Posterior cingulate gyrus (tissue), 11 donors: ENCODE results near the gene GOSR1.
A peak's percentile ranks its signal among the peaks of the same experiment; 100 is the strongest.
"Not testable (repeated sequence)": the region's sequence is repeated elsewhere in the genome, so short reads cannot be mapped to it uniquely, and the experiment has no call there.

Source experiments
- DNase-seq, 10 donors: peaks; one replicate each; pipeline versions ENCODE4 v3.0.0 to v3.0.0-alpha.2; 2020 to 2021; ENCODE audit warnings: mixed read lengths in 3 of 10
- intact Hi-C: fragments of 100-400 bp; cut with DNase I; formaldehyde crosslinking; loops from one replicate; pipeline ENCODE4 v1.15.1; 2023

Gene GOSR1

GRCh38 chr17:30558686-30559545, 81.7 kb downstream of the GOSR1 start:
- intact Hi-C loops = no loop called here
- DNase-seq = no peak

DNA sequence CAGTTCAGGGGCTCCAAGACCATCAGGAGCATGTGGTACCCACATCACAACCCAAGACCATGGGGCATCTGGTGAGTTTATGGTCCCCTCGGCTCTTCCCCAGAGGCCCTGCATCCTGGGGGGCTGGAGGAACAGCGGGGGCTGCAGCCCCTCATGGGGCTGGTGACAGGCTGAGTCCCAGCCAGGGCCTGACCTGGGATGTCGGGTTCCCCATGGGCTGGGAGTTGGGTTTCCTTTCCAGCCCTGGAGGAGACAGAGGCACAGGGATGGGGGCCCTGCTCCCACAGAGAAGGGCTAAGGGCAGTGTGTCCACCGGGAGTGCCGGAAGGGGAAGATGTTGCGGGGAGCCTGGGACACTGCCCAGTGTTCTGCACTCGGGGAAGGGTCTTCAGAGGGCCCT, 82.4 kb downstream of the GOSR1 start:
- no peak for DNase-seq
- intact Hi-C loops = no loop called here

- DNase-seq, intact Hi-C loops: not testable (repeated sequence)
Measured at GRCh38 chr17:30560117-30561026, 83.2 kb downstream of the GOSR1 start.

GRCh38 chr17:30561766-30562165, 84.6 kb downstream of the GOSR1 start:
- DNase-seq, intact Hi-C loops: not testable (repeated sequence)

GRCh38 chr17:30563131-30563904, 86.1 kb downstream of the GOSR1 start:
- intact Hi-C loops, DNase-seq: not testable (repeated sequence)

- intact Hi-C loops, DNase-seq: not testable (repeated sequence)
Measured at GRCh38 chr17:30563905-30564390, 86.7 kb downstream of the GOSR1 start.

GRCh38 chr17:30564422-30565072, 87.3 kb downstream of the GOSR1 start:
- intact Hi-C loops = not testable (repeated sequence)
- DNase-seq = peak in 4 of 10 donors; percentile 26 to 33 (median 27)

- intact Hi-C loops = no loop called here
- DNase-seq = no peak
Measured at GRCh38 chr17:30565073-30565935, 88.1 kb downstream of the GOSR1 start.

DNA sequence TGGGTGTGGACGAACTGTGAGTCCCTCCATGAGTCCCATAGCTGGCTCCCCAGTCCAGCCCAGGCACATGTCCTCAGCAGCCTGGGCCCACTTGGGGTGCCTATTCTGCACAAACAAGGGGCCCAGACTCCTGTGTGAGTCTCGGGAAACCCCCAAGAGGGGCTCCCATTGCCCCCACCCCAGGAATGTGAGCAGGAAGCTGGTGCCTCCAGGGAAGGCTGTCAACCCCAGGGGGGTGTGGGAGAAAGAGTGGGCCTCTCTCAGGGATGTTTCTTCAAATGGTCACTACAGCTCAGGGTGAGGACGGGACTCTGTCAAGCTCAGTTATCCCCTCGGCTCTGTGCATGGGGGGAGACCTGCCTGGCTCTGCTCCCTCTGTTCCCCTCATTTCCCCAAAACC, 88.9 kb downstream of the GOSR1 start:
- DNase-seq, intact Hi-C loops: not testable (repeated sequence)

GRCh38 chr17:30566516-30567225, 89.5 kb downstream of the GOSR1 start:
- DNase-seq, intact Hi-C loops: not testable (repeated sequence)

DNA sequence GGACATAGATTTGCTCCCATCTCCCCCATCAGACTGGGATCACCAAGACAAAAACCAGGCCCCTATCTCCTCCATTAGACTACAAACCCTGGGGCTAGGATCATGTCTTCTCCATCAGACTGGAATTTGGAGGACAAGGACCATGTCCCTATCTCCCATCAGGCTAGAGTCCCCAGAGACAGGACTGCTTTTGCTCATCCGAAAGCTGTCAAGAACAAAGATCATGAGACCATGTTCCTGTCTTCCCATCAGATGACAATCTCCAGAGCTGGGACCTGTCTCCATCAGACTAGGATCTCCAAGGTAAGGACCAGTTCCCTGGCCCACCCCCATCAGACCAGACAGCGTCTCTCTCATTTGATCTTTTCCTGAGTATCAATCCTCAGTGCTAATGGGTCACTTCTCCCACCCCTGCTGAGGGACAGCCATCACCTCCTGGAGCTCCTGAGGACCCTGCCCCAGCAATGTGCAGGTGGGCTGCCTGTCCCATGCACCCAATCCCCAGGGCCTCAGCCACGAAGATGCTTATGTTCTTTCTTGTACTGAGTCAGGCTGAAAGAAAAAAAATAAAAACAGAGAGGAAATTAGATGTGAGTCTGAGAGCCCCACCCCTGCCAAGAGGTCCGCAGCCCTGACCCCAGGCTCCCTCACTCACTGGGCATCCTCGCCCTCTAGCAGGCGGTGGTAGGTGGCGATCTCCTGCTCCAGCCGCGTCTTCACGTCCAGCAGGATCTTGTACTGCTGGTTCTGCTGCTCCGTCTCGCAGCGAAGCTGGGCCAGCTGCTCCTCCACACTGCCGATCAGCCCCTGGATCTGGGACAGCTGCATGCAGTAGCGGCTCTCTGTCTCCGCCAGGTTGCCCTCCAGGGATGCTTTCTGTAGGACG, 90.3 kb downstream of the GOSR1 start:
- DNase-seq = no peak

DNA sequence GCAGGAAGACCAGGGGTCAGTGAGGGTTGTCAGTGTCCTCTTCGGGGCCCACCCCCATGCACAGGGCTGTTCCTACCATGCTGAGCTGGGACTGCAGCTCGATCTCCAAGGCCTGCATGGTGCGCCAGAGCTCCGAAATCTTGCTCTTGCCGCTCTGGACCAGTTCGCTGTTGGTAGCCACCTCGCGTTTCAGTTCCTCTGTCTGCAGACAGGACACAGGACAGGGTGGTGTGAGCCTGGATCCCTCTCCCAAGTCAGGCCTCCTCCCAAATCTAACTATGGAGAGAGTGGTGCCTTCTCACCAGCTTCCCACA, 90.9 kb downstream of the GOSR1 start:
- DNase-seq = no peak
- intact Hi-C loops = no loop called here

More for the DNA sequence above, 90.3 kb downstream of the GOSR1 start:
- intact Hi-C loops = no loop called here

DNA sequence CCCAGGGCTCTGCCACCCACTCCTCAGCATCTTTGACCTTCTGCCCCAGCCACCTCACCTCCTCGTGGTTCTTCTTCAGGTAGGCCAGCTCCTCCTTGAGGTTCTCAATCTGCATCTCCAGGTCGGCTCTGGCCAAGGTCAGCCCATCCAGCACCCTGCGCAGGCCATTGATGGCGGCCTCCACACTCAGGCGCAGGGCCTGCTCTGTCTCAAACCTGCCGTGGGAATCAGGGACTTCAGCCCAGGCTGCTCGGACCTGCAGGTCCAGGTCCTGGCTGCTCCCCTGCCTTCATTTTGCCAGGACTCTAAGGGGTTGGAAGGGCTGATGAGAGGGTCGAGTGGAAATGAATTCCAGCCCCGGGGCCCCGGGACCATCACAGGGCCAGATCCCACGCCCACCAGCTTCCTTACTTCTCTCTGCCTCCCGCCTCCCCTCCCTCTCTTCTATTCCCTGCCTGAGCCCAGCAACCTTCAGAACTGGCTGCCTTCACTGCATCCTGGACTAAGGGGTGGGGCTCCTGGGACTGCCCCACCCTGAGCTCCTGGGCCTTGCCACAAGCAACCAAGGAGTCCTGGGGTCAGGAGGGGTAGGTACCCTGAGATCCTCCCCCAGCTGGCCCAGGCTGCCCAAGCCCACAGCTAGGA, 92.4 kb downstream of the GOSR1 start:
- DNase-seq, intact Hi-C loops: not testable (repeated sequence)

DNA sequence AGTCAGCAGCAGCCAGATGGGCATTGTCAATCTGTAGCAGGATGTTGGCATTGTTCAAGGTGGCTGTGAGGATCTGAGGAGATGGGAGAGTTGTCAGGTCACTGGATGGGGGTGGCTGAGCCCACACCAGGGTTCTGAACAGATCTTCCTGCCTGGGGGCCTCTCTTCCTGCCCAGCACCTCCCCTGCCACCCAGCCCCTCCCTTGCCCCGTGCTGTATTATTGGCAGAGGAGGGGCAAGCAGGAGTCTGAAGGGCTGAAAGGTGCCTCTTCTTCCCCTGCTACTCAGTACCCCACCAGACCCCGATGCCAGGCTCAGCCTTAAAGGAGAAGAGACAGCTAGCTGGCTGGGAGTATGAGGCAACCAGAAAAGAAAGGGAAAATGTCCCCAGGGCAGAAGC, 93.0 kb downstream of the GOSR1 start:
- intact Hi-C loops = no loop called here
- no peak for DNase-seq

GRCh38 chr17:30570596-30571265, 93.5 kb downstream of the GOSR1 start:
- DNase-seq = no peak
- intact Hi-C loops = no loop called here

DNA sequence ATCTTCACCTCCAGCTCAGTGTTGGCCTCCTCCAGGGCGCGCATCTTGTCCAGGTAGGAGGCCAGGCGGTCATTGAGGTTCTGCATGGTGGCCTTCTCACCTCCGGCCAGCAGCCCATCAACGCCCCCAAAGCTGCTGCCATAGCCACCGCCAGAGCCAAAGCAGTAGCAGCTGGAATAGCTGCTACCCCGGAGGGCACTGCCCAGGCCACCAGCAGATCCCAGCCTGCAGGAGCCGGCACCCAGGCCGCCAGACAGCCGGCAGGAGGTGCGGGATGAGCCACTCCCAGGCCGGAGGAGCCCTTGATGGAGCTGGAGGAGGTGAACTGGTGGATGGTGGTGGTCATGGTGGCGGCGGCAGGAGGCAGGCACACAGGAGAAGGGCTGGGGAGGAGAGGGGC, 94.2 kb downstream of the GOSR1 start:
- intact Hi-C loops, DNase-seq: not testable (repeated sequence)
